Fibroblast of lung (primary cell): ENCODE results near the gene TSR3. TPM values are rescaled to one million over a fixed set of nuclear protein-coding genes. Genes with fewer than 3 reads are reported as not detected.

Source experiments
- DNase-seq, 2 donors: peaks; one replicate each; pipeline versions ENCODE4 v3.0.0 to v3.0.0-alpha.2; 2010; ENCODE audit warnings: low read depth in 2 of 2
- H2AFZ ChIP-seq: 2 replicates; pipeline ENCODE4 v1.5.1; 2012; ENCODE audit warnings: low read length, control low read depth, inconsistent platforms
- H3K27ac ChIP-seq: 2 replicates; pipeline ENCODE4 v1.5.1; 2011; ENCODE audit warnings: low read length, control low read depth; ENCODE audit not compliant: insufficient read depth
- H3K27me3 ChIP-seq: 2 replicates; pipeline ENCODE4 v1.5.1; 2011; ENCODE audit warnings: mild to moderate bottlenecking, low read length; ENCODE audit not compliant: control insufficient read depth, insufficient read depth
- H3K36me3 ChIP-seq: 2 replicates; pipeline ENCODE4 v1.5.1; 2011; ENCODE audit warnings: low read length; ENCODE audit not compliant: control insufficient read depth, insufficient read depth
- H3K4me1 ChIP-seq: 2 replicates; pipeline ENCODE4 v1.5.1; 2011; ENCODE audit warnings: low read length; ENCODE audit not compliant: control insufficient read depth, insufficient read depth; ENCODE audit errors: extremely low read depth
- H3K4me2 ChIP-seq: 2 replicates; pipeline ENCODE4 v1.5.1; 2011; ENCODE audit warnings: low read length, control low read depth; ENCODE audit not compliant: insufficient read depth; ENCODE audit errors: extremely low read depth
- H3K4me3 ChIP-seq, 4 experiments: fragments of 200-600 bp in 1 of 4; sonication (generic) in 1 of 4; replicated peaks in 1 of 4; 2 replicates each; pipeline ENCODE4 v1.5.1; 2011 to 2016; ENCODE audit warnings: low read length in 4 of 4, low read depth in 3 of 4, mild to moderate bottlenecking in 3 of 4, control low read depth in 2 of 4, inconsistent platforms in 1 of 4, mixed read lengths in 1 of 4; ENCODE audit not compliant: insufficient read depth in 1 of 4; ENCODE audit errors: control extremely low read depth in 1 of 4
- H3K79me2 ChIP-seq: 2 replicates; pipeline ENCODE4 v1.5.1; 2012; ENCODE audit warnings: mild to moderate bottlenecking, low read length, inconsistent platforms; ENCODE audit not compliant: control insufficient read depth, insufficient read depth
- H3K9ac ChIP-seq: 2 replicates; pipeline ENCODE4 v1.5.1; 2011; ENCODE audit warnings: mild to moderate bottlenecking, low read length, control low read depth; ENCODE audit not compliant: insufficient read depth
- H3K9me3 ChIP-seq: 2 replicates; pipeline ENCODE4 v1.5.1; 2012; ENCODE audit warnings: low read depth, low read length; ENCODE audit not compliant: control insufficient read depth, insufficient read depth
- H4K20me1 ChIP-seq: 2 replicates; pipeline ENCODE4 v1.5.1; 2011; ENCODE audit warnings: low read length; ENCODE audit not compliant: control insufficient read depth, insufficient read depth; ENCODE audit errors: extremely low read depth
- EZH2 ChIP-seq: IDR thresholded peaks from 2 replicates; pipeline ENCODE4 v1.5.1; 2012; ENCODE audit warnings: low read length, control low read depth, mild to moderate bottlenecking; ENCODE audit errors: missing control alignments
- polyA plus RNA-seq, 2 donors: library from polyadenylated mRNA; depleted of rRNA in 1 of 2; stranded (reverse) in 1 of 2; unstranded in 1 of 2; fragments of >200 nt; gene quantifications; 2 replicates each; pipeline ENCODE4 v1.2.1, GENCODE V29; 2011 to 2012; ENCODE audit warnings: missing spikeins in 1 of 2
- total RNA-seq: library from RNA; depleted of rRNA; stranded (reverse); fragments of >200 nt; gene quantifications from 2 replicates; pipeline ENCODE4 v1.2.1, GENCODE V29; 2014
- TF ChIP-seq, protein P1 (sequence below), 2 donors: IDR thresholded peaks in 1 of 2; conservative IDR thresholded peaks in 1 of 2; 1 replicate in 1 of 2; 2 replicates in 1 of 2; pipeline ENCODE4 v1.5.1; 2011 to 2012; ENCODE audit warnings: low read length in 2 of 2, control low read depth in 1 of 2, inconsistent platforms in 1 of 2, low read depth in 1 of 2, mild to moderate bottlenecking in 1 of 2

Gene TSR3
- total and polyA plus RNA-seq, 2 donors (not counting 1 experiment from before 2014, with no cell fraction given) = 36.2 to 77.6 TPM

DNA sequence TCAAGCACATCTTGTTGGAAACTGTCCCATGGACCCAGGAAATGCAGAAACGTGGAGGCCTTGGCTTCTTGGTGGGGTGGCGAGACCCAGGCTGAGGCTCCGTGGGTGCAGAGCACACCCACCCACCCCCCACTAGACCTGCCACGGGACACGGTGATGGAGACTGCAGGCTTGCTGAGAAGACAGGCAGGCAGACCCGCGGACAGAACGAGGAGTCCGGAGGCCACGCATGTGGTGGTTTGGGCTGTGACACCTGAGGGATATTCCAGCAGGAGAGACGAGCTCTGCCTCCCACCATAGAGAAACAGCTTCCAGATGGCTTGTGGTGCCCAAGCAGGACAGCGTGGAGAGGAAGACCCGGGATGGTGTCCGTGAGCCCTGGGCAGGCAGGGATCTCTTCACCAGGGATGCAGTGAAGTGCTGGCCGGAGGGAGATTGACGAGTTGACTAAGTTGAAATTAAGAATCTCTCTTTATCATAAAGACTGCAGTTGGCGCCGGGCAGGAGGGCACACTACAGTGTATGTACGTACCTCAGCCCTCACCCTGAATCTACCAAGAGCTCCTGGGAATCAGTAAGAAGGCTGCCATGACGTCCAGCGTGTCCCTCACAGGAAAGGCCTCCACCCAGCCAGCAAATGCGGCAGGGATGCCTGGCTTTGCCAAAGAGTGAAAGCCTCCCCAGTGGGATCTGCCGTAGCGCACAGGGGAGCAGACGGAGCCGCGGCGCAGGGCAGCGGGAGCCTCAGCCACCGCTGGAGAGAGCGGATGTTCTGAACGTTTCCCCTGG, 34.0 kb downstream of the TSR3 start:
- Histone ChIP-seq H3K79me2 (peaks cover 62% of the 10 kb centered on the region), H3K4me2 (no peak overlapping the region), H2AFZ (no peak overlapping the region), H3K9ac (no peak overlapping the region), H3K36me3 (peaks cover 61% of the 10 kb centered on the region), H4K20me1 (peaks cover 3% of the 10 kb centered on the region), H3K4me3 (no peak overlapping the region), H3K27me3 (no peaks in the 10 kb centered on the region), H3K4me1 (no peaks in the 10 kb centered on the region), H3K9me3 (no peaks in the 10 kb centered on the region), H3K27ac (no peak overlapping the region)
- TF ChIP-seq EZH2 = no peak
- TF ChIP-seq, protein P1, sequence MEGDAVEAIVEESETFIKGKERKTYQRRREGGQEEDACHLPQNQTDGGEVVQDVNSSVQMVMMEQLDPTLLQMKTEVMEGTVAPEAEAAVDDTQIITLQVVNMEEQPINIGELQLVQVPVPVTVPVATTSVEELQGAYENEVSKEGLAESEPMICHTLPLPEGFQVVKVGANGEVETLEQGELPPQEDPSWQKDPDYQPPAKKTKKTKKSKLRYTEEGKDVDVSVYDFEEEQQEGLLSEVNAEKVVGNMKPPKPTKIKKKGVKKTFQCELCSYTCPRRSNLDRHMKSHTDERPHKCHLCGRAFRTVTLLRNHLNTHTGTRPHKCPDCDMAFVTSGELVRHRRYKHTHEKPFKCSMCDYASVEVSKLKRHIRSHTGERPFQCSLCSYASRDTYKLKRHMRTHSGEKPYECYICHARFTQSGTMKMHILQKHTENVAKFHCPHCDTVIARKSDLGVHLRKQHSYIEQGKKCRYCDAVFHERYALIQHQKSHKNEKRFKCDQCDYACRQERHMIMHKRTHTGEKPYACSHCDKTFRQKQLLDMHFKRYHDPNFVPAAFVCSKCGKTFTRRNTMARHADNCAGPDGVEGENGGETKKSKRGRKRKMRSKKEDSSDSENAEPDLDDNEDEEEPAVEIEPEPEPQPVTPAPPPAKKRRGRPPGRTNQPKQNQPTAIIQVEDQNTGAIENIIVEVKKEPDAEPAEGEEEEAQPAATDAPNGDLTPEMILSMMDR (conservative IDR thresholded peaks at IDR 0.05 in 1 of 2, IDR thresholded peaks at IDR 0.05 in 1 of 2; ENCODE audit: low read depth in 1 of 2, low read length in 2 of 2) = no peak
- DNase-seq = no peak

DNA sequence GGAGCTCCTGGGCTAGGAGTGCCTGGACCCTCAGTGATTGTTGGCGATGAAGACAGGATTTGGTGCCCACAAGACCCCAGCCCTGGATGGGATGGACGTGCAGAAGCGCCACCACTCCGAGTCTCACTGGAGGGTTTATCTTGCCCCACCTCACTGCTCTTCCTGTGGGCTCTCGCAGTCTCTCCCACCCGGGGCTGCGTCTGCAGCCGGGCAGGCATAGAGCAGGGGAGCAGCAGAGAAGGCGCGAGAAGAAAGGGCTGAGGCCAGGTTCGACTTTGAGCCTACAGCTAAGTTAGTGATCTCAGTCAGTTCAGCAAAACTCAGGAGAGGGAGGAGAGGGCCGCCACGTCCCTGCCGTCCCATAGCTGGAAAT, 35.7 kb downstream of the TSR3 start:
- peaks cover 3% of the 10 kb centered on the region for H4K20me1 ChIP-seq
- no peak overlapping the region for H3K27ac ChIP-seq
- no peaks in the 10 kb centered on the region for H3K27me3 ChIP-seq
- peaks cover 61% of the 10 kb centered on the region for H3K36me3 ChIP-seq
- H3K9ac ChIP-seq = no peak overlapping the region
- DNase-seq = no peak
- no peak overlapping the region for H2AFZ ChIP-seq
- no peak overlapping the region for H3K4me2 ChIP-seq
- no peaks in the 10 kb centered on the region for H3K9me3 ChIP-seq
- peaks cover 10% of the 10 kb centered on the region for H3K4me1 ChIP-seq
- peaks cover 79% of the 10 kb centered on the region for H3K79me2 ChIP-seq
- TF ChIP-seq, protein P1 (conservative IDR thresholded peaks at IDR 0.05 in 1 of 2, IDR thresholded peaks at IDR 0.05 in 1 of 2; ENCODE audit: low read depth in 1 of 2, low read length in 2 of 2) = no peak
- no peak for TF ChIP-seq EZH2
- H3K4me3 ChIP-seq = no peak overlapping the region

DNA sequence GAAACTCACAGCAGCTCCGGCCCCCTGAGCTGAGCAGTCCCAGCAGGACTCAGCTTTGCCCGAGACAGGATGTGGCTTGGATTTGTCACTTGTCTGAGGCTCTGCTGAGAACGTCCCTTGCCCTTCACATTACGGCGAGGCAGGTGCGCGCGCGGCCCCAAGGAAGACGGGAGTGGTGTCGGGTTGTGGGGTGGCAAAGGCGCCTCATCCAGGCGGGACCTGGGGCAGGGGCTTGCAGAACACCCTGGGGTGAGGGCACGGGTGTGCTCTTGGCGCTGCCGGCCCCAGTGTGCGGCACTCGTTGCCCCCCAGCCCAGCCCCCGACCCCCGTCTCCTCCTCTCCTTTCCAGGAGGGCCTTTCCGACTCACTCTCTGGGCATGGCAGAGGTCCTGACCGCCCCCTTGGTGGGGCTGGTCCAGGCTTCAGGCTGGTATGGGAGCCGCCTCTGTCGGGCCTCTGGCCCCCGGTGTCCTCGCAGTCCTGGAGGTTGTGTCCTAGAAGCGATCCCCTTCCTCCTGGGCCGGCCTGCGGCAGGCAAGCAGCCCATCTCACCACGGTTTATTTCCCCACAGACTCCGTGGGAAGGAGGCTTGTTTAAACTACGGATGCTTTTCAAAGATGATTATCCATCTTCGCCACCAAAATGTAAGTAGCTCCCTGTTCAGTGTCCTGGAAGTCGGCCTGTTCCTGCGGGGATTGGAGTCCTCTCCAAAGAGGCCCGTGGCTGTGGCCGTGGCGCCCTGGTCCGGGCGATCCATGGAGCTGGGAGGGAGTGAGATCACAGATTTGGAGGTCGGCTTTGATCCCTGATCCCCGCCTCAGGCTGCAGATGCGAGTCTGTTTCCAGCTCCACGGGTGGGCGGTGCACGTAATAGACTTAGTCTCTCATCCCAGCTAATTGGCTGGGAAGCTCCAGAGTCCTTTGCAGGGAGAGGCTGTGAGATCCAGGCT, 36.3 kb downstream of the TSR3 start:
- H3K27ac ChIP-seq = no peak overlapping the region
- no peak overlapping the region for H2AFZ ChIP-seq
- no peak overlapping the region for H3K4me3 ChIP-seq
- no peaks in the 10 kb centered on the region for H3K27me3 ChIP-seq
- H3K36me3 ChIP-seq = peaks cover 56% of the 10 kb centered on the region
- peaks cover 10% of the 10 kb centered on the region for H3K4me1 ChIP-seq
- TF ChIP-seq EZH2 = no peak
- TF ChIP-seq, protein P1 (conservative IDR thresholded peaks at IDR 0.05 in 1 of 2, IDR thresholded peaks at IDR 0.05 in 1 of 2; ENCODE audit: low read depth in 1 of 2, low read length in 2 of 2) = no peak
- no peaks in the 10 kb centered on the region for H3K9me3 ChIP-seq
- peaks cover 3% of the 10 kb centered on the region for H4K20me1 ChIP-seq
- DNase-seq = no peak
- H3K79me2 ChIP-seq = peaks cover 85% of the 10 kb centered on the region
- H3K9ac ChIP-seq = no peak overlapping the region
- no peak overlapping the region for H3K4me2 ChIP-seq
